GM19043 (cell line): ENCODE data around the gene NQO2.
"Not testable (repeated sequence)": the region's sequence is repeated elsewhere in the genome, so short reads cannot be mapped to it uniquely, and the experiment has no call there.

Source experiments
- ATAC-seq: cut with Tn5 transposase; IDR thresholded peaks from one replicate; pipeline ENCODE4 v1.9.1; 2021; ENCODE audit warnings: low read depth; ENCODE audit not compliant: unreplicated experiment

NQO2 gene

GRCh38 chr6:2988426-2989331, 11.0 kb upstream of the NQO2 start:
- peak; percentile 43 for ATAC-seq

DNA sequence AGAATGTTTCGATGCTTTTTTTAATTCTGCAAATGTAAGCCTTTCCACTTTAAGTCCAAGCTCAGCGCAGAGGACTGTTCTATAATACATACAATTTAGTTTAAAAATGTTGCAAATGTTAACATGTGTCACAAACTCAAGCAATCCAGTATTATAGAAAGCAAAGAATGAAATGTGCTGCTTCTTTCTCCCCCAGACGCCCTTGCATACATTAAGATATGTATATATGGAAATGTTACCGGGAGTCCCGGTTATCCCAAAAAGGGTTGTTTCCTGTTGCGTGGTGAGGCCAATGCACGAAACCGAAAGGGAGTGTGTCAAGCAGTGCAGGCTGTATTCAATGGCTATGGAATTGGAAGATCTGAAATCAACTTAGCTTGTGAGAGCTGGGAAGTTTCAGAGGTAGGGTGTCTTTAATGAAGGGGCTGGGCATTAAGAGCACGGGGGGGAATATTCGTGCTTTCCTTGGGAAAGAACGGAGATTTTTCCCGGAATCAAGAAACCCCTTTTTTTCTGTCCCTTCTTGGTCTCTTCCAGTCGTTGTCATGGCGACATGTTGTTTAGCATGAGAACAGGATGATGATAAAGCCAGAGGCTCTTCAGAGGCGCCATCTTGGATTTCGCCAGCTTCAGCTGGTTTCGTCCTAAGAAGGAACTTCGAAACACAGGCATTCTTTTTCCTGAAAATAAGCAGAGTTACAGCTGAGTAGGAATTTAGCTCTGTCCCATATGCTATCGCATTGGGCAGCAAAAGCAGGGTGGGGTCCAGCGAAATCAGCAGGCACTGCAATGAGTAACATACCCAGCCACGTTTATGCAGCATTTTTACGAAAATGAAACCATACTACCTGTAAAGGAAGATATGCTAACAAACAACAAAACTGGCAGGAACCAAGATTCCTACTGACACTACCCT, 10.1 kb upstream of the NQO2 start:
- ATAC-seq = peak; percentile 70

- ATAC-seq = no peak
Measured at GRCh38 chr6:2990248-2990931, 9.3 kb upstream of the NQO2 start.

GRCh38 chr6:2990932-2991506, 8.7 kb upstream of the NQO2 start:
- no peak for ATAC-seq

DNA sequence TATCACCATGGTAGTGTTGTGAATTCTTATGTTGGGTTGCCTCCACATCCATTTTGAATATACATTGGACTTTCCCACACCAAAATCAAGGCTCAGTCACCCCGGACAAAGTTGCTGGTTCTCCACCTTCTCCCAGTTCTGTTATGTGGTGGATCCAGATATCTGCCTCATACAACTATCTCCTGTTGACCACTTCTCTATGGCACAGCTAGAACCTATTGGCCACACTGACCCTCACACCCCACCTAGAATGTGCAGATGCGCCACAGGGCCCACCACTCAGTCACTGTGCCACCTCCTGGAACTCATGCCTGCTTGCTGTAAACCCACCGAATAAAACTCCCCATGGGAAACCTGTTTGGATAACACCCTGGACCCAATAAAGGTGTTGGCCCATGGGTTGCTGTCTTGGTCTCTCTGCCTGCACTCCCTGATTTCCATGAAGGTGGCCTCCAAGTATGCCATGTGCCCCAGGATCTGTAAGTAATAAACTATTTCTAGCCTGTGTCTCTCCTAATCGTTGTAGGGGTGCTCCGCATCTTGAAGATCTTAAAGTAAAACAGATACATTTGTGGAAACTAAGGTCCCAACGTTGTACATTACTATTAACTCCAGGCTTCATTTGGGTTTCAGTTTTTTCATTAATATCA, 7.2 kb upstream of the NQO2 start:
- ATAC-seq = no peak

DNA sequence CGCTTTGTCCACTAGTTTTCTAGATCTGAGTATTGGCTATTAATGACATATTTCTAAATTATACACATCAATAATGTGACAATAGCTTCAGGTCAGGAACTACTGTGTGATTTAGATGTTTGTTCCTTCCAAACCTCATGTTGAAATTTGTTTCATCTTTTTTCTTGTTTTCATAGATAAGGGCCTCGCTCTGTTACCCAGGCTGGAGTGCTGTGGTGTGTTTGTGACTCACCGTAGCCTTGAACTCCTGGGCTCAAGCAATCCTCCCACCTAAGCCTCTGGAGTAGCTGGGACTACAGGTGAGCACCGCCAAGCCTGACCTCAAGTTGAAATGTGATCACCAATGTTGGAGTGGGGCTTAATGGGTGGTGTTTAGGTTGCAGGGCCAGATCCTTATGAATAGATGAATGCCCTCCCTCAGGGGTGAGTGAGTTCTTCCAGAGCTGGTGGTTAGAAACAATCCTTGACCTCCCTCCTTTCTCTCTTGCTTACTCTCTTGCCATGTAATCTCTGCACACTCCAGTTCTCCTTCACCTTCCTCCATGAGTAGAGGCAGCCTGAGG, 5.9 kb upstream of the NQO2 start:
- ATAC-seq = no peak

DNA sequence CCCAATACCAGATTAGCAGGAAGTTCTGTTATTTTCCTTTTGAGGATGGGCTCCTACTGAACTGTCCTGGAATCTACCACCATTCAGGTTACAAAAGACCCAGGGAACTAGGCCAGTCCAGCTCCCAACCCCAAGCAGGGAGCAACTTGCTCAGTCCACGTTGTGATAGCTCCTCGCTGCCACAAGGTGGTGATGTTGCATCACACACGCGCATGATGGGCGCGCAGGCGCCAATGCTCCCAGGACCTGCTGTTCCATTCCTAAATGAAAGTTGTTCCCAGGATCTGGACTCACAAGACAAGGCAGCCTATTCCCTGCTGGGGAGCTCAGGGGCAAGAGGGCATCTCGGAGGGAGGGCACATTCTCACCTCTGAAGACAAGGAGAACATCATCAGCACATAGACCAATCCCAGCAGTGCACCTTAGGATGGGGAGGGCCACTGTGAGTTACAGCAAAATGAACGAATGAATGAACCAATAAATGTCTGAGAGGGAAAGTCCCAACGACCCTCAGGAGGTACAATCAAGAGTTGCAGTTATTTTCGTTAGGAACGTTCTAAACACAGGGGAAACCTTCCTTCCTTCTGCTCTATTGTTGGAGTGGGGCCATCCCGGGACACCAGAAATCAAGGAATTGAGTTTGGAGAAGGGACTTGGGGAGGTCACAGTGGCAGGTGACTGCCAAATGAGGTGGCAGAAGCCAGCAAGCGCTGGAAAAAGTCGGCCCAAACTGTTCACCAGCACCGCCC, 1.3 kb upstream of the NQO2 start:
- ATAC-seq = peak; percentile 35

- ATAC-seq = peak; percentile 21
Measured at GRCh38 chr6:2998998-2999617, 586 bp upstream of the NQO2 start.

DNA sequence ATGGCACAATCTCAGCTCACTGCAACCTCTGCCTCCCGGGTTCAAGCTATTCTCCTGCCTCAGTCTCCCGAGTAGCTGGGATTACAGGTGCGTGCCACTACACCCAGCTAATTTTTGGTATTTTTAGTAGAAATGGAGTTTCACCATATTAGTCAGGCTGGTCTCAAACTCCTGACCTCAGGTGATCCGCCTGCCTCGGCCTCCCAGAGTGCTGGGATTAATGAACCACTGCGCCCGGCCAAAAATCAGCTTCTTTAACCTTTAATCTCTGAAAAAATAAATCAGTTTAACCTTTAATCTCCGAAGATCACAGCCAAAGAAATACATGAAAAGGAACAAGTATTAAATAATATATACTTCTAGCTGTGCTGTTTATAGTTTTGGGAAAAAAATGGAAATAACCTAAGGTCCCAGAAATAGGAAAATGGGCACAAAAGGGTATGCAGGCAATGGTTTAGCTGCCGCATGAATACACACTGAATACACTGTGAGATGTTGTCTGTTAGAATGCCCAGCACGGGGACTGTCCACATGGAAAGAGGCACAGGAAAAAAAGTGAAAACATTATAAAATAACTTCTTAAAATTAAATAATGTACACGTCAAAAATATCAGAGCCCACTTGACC, 1.6 kb downstream of the NQO2 start:
- ATAC-seq = no peak

DNA sequence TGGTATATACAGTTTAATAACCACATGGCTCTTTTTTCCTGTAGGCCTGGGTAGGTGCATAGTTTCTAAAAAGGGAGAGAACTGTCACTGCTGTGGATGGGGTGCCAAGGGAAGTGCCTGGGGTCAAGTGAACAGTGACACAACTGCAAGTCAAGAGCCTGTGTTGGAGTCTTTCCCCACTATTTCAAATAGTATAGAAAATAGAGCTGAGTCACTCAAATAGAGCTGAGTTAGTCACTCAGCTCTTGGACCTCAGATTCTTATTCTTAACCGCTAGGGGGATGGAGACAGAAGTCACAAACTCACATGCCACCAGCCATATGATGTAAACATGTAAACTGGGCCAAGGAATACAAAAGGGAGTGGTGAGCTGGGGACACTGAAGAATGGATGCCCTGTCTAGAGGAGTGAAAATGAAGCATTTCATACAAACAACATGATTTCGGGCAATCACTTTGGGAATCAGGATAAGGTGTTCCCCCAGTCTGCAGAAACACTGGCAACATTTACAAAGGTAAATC, 2.1 kb downstream of the NQO2 start:
- ATAC-seq = no peak

- ATAC-seq = not testable (repeated sequence)
Measured at GRCh38 chr6:3003226-3003625, 3.5 kb downstream of the NQO2 start.

GRCh38 chr6:3005077-3005476, 5.4 kb downstream of the NQO2 start:
- no peak for ATAC-seq

DNA sequence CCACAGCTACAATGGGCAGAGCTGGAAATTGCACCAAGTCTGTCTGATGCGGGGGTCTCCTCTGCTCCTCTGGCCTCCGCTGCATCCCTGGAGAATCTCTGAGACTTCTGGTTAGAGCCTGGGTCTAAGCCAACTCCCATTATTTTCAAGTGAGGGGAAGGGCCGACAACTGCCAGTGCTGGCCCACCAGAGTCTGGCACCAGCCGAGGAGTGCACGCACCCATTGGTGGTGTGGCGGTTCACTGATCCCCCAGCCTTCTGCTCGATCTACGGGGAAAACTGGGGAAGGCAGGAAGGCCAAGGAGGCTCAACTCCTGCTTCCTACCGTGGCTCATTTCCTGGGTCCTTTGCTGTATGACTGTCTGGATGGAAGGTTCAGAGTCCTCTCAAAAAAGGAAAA, 6.2 kb downstream of the NQO2 start:
- no peak for ATAC-seq

- ATAC-seq = no peak
Measured at GRCh38 chr6:3006476-3006875, 6.8 kb downstream of the NQO2 start.

GRCh38 chr6:3007571-3007970, 7.9 kb downstream of the NQO2 start:
- no peak for ATAC-seq

DNA sequence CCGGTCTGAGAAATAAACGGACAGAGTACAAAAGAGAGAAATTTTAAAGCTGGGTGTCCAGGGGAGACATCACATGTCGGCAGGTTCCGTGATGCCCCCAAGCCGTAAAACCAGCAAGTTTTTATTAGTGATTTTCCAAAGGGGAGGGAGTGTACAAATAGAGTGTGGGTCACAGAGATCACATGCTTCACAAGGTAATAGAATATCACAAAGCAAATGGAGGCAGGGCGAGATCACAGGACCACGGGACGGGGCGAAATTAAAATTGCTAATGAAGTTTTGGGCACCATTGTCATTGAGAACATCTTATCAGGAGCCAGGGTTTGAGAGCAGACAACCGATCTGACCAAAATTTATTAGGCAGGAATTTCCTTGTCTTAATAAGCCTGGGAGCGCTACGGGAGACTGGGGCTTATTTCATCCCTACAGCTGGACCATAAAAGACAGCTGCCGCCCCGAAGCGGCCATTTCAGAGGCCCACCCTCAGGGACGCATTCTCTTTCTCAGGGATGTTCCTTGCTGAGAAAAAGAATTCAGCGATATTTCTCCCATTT, 9.1 kb downstream of the NQO2 start:
- not testable (repeated sequence) for ATAC-seq

- no peak for ATAC-seq
Measured at GRCh38 chr6:3009930-3010329, 10.2 kb downstream of the NQO2 start.

DNA sequence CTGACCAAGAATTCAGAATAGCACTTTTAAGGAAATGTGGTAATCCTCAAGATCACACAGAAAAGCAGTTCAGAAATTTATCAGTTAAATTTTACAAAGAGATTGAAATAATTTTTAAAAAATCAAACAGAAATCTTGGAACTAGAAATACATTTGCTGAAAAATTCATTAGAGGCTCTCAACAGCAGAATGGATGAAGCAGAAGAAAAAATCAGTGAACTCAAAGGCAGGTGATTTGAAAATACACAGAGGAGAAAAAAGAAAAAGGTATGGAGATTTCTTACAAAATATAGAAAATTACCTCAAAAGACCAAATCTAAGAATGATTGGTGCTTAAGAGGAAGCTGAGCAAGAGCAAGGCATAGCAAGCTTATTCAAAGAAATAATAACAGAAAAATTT, 11.5 kb downstream of the NQO2 start:
- ATAC-seq = no peak
